ENCODE measurements around the gene EEF1B2.
A peak's percentile ranks its signal among the peaks of the same experiment; 100 is the strongest.
"Not testable (repeated sequence)": the region's sequence is repeated elsewhere in the genome, so short reads cannot be mapped to it uniquely, and the experiment has no call there.

Gene EEF1B2

DNA sequence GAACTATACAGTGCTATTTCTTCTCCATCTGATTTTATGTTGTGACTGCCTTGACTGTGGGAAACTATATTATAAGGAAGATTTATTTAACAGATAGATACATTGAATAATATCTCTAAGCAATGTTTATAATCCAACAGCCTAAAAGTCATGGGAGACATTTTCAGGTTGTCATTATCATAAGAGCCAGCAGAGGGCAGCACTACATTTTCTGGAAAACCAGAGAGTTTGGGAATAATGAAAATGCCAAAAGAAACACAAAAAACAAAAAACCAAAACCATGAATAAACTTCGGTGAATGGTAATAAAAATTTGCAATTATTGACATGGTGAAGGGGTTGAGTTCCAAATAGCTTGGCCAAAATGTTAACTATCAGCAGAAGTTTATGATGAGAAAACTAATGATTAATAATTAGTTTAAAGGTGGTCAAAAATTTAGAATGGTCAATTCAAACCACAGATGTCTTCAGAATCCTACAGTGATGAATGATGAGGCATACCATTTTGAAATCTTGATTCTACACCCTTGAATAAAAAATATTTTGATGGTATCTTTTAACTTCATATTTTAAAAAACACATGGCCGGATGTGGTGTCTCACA is 4.7 kb downstream of the EEF1B2 start:
- peak; percentile 35 for DNase-seq (ENCODE audit: low read depth)

DNA sequence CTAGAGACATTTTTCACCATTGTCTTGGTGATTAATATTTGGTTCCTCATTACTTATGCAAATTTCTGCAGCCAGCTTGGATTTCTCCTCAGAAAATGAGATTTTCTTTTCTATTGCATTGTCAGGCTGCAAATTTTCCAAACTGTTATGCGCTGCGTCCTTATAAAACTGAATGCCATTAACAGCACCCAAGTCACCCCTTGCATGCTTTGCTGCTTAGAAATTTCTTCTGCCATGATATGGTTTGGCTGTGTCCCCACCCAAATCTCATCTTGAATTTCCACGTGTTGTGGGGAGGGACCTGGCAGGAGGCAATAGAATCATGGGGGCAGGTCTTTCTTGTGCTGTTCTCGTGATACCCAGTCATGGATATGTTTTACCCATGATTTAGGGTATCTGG is 8.5 kb downstream of the EEF1B2 start:
- not testable (repeated sequence) for DNase-seq (ENCODE audit: low read depth)

DNA sequence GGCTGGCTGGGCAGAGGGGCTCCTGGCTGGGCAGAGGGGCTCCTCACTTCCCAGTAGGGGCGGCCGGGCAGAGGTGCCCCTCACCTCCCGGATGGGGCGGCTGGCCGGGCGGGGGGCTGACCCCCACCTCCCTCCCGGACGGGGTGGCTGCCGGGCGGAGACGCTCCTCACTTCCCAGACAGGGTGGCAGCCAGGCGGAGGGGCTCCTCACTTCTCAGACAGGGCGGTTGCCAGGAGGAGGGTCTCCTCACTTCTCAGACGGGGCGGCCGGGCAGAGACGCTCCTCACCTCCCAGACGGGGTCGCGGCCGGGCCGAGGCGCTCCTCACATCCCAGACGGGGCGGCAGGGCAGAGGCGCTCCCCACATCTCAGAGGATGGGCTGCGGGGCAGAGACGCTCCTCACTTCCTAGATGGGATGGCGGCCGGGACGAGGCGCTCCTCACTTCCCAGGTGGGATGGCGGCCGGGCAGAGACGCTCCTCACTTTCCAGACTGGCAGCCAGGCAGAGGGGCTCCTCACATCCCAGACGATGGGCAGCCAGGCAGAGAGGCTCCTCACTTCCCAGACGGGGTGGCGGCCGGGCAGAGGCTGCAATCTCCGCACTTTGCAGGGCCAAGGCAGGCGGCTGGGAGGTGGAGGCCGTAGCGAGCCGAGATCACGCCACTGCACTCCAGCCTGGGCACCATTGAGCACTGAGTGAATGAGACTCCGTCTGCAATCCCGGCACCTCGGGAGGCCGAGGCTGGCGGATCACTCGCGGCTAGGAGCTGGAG is 12.1 kb downstream of the EEF1B2 start:
- not testable (repeated sequence) for DNase-seq (ENCODE audit: low read depth)

DNA sequence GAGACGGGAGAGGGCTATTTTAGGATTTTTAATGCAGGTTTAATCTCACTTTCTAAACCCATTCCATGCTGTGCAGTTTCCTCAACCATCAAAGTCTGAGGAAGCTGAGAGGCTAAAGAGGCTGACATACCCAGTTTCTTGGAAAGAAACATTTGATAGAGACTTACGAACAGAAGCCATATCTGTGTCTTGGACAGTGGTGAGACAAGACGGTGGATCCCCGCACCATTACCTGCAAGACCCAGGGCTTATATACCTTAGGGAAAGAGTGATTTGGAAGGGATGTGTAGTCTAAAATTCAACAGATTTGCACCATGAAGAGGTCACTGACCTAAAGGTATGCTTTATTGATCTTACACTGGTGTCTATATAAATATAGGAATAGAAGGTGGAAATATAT is 13.5 kb downstream of the EEF1B2 start:
- no peak for DNase-seq (ENCODE audit: low read depth)

DNA sequence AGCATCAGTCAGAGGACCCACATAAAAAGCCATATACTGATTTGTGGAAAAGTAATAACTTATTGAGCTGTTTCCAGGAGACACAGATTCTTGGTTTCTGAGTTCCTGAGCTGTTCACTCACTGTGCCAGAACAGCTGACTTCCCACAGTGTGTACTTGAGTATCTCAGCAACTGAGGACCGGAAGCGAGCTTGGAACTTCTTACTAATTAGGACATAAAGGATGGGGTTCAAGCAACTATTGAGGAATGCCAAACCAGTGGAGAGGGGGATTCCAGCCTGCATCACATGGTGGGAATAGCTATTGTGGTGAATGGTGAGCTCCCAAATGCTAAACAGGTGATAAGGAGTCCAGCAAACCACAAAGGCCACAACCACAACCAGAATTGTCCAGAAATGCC is 16.4 kb downstream of the EEF1B2 start:
- no peak for DNase-seq (ENCODE audit: low read depth)

DNA sequence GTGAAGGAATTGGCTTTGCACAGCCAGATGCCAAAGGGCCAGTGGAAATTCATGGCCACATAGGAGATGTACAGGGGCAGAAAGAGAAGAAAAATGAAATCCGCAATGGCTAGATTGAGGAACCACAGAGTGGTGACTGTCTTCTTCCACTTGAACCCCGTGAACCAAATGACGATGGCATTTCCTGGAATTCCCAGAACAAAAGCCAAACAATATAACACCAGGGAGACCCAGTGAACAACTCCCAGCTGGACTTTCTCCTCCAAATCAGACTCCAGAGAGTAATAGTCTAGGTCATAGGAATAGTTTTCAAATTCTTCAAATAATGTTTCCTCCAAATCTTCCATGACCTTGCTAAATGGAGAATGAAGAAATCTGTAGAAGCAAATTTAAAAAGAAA is 17.2 kb downstream of the EEF1B2 start:
- DNase-seq (ENCODE audit: low read depth): no peak

DNA sequence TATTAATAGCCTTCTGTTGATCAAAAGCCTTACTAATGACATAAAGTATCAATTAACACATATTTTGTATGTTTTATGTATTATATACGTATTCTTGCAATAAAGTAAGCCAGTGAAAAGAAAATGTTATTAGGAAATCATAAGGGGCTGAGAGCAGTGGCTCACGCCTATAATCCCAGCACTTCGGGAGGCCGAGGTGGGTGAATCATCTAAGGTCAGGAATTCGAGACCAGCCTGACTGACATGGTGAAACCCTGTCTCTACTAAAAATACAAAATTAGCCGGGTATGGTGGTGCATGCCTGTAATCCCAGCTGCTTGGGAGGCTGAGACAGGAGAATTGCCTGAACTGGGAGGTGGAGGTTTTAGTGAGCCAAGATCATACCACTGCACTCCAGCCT is 21.8 kb downstream of the EEF1B2 start:
- DNase-seq (ENCODE audit: low read depth): not testable (repeated sequence)

DNA sequence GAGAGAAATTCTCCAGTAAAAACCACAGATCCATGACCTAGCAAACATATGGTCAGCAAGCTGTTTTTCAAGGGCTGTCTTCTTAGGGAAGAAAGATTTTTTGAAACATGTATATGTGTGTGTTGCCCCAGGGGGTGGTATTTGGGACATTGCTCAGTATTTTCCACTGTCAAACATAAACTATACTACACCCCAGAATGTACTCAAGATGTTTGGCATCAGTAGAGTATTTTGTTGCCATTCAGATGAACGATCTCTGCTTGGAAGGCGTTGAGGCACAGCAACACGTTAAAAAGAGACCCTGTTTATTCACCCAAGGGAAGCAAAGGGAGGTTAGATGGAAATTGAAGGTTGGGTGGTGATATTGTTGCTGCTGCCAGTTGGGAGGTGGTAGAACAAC is 30.0 kb downstream of the EEF1B2 start:
- DNase-seq (ENCODE audit: low read depth): no peak

DNA sequence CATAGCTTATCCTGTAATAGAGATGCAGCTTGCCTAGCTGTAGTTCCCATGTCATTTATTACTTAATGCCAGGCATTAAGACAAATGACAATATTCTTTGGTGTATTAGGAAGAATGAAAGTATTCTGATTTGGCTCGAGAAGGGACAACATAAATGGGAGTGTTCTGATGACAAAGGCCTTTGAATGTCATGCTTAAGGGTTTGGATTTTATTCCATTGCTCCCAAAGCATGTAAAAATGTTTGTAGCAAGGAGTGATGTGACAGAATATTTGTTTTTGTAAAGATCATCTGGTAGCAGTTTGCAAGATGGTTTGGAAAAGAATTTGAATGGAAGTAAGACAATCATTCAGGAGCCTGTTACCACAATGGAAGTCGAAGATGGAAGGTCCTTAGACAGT is 30.4 kb downstream of the EEF1B2 start:
- no peak for DNase-seq (ENCODE audit: low read depth)

DNA sequence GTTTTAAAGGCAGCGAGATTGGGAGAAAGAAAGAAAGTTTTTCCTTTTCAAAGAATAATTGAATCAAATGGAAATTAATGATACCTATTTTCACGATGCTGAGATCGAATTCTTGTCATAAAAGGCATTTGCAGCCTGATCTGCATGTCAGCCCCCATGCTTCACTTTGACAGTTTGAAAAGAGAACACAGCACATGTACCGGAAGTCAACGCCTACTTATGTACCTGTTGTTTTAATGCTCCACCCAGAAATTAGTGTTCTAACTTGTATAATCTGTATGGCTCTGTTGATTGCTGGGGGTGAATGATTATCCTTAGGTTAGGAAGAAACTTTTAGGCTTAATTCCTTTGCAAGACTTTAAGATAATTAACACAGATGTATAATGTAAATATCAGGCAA is 31.0 kb downstream of the EEF1B2 start:
- DNase-seq (ENCODE audit: low read depth): no peak

DNA sequence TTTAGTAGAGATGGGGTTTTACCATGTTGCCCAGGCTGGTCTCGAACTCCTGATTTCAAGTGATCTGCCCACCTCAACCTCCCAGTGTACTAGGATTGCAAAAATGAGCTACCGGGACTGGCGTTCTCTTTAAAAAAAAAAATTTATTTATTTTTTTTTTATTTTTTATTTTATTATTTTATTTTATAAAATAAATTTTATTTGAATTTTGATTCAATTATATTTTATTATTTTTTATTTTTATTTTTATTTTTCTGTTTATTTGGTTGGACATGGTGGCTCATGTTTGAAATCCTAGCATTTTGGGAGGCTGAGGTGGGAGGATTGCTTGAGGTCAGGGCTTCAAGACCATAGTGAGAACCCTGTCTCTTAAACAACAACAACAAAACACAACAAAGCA is 32.5 kb downstream of the EEF1B2 start:
- no peak for DNase-seq (ENCODE audit: low read depth)

DNA sequence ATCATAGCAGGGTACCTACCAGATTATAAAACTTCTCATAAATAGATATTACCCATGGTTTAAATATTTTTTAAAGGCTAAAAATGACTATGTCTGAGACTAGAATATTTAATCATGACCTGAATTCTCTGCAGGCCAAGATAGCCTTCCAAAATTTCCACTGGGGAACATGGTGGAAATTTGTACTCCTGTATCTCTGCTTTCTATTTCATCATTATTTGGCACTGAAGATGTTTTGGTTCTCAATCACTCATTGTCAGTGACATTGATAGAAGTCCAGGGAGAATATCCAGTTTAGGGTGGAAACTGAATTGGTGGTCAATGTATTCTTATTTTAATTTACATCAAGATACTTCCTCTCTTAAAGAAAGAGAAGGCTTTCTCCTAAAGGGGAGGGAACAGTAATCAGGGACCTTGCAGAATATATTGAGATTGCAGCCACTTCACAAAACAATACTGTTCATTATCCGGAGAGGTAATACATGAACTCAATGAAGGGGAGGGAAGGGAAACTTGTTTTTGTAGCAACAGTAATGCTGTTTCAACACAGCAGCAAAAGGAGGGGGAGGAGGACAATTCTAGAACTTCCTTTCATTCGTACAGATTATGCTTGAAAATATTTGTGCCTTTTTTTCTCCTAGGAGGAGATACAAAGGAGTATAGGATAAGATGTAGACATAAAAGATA is 34.1 kb downstream of the EEF1B2 start:
- no peak for DNase-seq (ENCODE audit: low read depth)

DNA sequence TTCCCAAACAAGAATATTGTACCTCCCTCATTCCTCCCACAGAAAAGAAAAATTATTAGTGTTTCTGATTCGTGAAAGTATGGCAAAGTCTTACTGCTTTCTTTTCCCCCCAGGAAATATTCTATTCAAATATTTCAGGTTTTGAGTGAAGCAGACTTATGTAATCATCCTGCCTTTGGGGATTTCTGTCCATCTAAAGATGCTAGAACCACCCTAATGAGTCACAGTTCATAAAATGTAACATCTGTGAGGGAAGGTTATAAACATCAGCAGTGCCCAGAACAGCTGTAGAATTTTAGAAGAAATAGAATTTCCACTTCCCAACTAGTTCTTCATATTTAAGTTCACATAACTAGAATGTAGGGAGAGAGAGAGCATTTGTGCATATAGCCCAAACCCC is 39.0 kb downstream of the EEF1B2 start:
- peak; percentile 52 for DNase-seq (ENCODE audit: low read depth)

DNA sequence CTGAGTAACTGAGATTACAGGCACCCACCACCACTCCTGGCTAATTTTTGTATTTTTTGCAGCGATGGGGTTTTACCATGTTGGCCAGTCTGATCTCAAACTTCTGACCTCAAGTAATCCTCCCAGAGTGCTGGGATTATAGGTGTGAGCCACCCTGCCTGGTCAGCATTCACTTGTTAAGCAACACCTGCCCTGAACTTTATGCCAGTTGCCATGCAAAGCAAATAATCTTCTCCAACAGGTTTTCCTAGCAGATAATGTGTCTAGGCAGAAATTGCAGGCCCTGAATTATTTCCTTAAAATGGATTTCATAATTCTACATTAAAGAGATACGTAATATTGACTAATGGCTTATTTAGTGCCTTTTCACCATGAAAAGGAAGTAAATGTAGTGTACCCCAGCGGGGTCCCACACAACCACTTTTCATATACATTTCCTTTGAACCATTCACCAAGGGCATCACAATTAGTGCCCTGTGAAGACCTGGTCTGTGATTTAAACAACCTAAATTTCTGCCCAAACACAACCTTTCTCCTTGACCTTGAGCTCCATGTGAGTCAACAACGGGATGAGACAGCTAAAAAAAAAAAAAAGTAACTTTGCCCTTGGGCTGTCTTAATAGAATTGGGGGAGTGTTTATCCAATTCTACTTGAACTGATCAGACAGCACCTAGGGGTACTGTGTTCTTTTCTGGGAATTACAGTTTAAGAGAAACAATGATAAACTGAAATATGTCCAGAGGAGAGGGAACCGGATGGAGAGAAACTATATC is 41.6 kb downstream of the EEF1B2 start:
- DNase-seq (ENCODE audit: low read depth): no peak

DNA sequence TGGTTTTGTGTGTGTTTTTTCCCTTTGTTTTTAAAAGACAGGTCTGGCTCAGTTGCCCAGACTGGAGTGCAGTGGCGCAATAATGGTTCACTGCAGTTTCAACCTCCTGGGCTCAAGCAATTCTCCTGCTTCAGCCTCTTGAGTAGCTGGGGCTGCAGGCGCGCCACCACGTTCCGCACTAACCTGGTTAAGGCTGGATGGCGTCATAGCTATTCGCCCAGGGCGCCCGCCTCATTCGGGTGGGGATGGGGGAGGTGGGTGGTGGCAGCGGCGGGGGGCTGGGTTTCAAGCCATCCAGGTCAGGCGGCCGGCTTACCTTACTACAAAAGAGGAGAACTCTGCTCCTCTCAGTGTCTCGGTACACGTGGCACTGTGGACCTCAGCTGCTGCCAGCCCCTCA is 42.8 kb downstream of the EEF1B2 start:
- no peak for DNase-seq (ENCODE audit: low read depth)

DNA sequence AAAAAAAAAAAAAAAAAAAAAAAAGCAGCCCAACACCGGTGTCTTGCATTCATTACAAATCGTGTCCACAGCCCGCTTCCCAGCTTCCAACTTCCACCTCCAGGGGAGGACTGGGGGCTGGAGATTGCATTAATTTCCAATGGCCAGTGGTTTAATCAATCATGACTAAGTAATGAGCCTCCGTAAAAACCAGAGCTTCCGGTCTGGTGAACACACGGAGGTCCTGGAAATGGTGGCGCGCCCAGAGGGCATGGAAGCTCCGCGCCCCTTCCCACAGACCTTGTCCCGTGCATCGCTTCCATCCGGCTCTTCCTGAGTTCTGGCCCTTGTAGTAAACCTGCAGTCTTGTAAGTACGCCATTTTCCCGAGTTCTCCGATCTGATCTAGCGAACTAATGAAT is 43.6 kb downstream of the EEF1B2 start:
- DNase-seq (ENCODE audit: low read depth): no peak

DNA sequence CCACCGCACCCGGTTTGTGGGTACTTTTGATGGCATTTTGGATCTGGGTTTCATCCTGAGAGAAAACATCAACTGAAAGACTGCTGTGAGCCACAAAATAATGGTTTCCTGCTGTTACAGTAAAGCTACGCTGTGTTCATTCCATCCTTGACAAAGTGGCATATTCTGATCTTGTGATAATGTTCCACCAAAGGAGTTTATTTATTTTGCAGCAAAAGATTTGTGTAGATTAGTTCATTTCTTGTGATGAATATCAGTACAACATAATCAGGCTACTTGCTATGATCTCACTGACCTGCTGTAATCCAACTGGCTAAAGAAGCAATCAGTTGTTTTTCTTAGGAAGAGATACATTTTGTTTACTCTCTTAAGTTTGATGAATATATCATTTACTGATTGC is 45.0 kb downstream of the EEF1B2 start:
- DNase-seq (ENCODE audit: low read depth): no peak

DNA sequence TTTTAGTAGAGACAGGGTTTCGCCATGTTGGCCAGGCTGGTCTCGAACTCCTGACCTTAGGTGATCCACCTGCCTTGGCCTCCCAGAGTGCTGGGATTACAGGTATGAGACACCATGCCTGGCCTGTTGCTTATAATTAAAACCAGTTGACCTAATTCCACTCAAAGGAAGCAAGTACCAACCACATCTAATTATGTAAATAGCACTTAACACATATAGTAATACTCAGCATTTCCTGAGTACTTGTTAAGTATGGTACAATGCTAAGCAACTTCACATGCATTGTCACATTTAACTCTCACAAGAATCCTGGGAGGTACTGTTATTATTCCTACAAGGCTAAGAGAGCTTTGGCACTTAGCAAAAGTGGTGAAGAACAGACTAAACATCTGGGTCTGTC is 47.6 kb downstream of the EEF1B2 start:
- not testable (repeated sequence) for DNase-seq (ENCODE audit: low read depth)

DNA sequence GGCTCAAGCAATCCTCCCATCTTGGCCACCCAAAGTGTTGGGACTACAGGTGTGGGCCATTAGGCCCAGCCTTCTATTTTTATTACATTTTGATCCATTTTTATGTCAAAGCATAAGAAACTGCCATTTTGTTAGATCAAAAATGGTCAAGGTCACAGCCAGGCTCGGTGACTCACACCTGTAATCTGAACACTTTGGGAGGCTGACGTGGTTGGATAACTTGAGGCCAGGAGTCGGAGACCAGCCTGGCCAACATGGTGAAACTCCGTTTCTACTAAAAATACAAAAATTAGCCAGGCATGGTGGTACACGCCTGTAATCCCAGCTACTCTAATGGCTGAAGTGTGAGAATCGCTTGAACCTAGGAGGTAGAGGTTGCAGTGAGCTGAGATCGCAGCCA is 49.2 kb downstream of the EEF1B2 start:
- DNase-seq (ENCODE audit: low read depth): no peak

DNA sequence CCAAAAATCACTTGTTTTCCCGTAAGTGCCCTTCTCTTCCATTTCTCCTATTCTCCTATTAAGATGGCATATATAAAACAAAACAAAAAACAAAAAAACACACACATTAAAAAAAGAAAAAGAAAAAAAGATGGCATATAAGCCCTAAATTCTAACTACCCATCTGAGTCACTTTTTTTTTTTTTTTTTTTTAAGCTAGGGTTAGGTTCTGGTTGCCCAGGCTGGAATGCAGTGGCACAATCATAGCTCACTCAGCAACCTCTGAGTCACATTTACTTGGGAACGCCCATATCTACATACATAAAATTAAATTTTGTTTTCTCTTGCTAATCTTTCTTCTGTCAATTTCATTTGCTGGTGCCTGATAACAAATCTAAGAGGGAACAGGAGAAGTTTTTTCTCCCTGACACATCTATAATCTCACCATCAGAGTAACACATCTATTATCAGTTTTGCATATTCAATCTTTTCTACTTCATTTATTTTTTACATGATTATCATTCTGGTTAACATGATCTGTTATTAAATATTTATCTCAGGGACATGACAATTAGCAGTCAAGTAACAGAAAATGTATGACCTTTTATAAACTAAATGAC is 52.1 kb downstream of the EEF1B2 start:
- DNase-seq (ENCODE audit: low read depth): peak; percentile 69

Measured in HS-5 (cell line).